ENCODE measurements around the gene EBF4.
A peak's percentile ranks its signal among the peaks of the same experiment; 100 is the strongest.

Gene EBF4

GRCh38 chr20:2653556-2654383 is 38.8 kb upstream of the EBF4 start:
- H3K27me3 ChIP-seq (replicated peaks; ENCODE audit: control insufficient read depth, insufficient read depth, low read length), result no peaks in the 10 kb centered on the region
- no peak for TF ChIP-seq CTCF (IDR thresholded peaks at IDR 0.05; ENCODE audit: insufficient read depth, low read length, poor library complexity, severe bottlenecking)
- DNase-seq (ENCODE audit: extremely low read depth, insufficient read length), result no peak
- H3K36me3 ChIP-seq (ENCODE audit: control insufficient read depth, insufficient read depth, low read length), result peaks cover 42% of the 10 kb centered on the region
- peak overlapping the region; percentile 99 for H3K4me3 ChIP-seq (replicated peaks; ENCODE audit: low read depth, low read length)

- Histone ChIP-seq H3K27me3 (replicated peaks; ENCODE audit: control insufficient read depth, insufficient read depth, low read length) (no peaks in the 10 kb centered on the region), H3K4me3 (replicated peaks; ENCODE audit: low read depth, low read length) (peak overlapping the region; percentile 99), H3K36me3 (ENCODE audit: control insufficient read depth, insufficient read depth, low read length) (peaks cover 44% of the 10 kb centered on the region)
- no peak for TF ChIP-seq CTCF (IDR thresholded peaks at IDR 0.05; ENCODE audit: insufficient read depth, low read length, poor library complexity, severe bottlenecking)
- DNase-seq (ENCODE audit: extremely low read depth, insufficient read length), result no peak
These were observed 38.2 kb upstream of the EBF4 start for GRCh38 chr20:2654384-2654822.

- DNase-seq (ENCODE audit: extremely low read depth, insufficient read length), result no peak
- H3K36me3 ChIP-seq (ENCODE audit: control insufficient read depth, insufficient read depth, low read length), result peaks cover 44% of the 10 kb centered on the region
- TF ChIP-seq CTCF (IDR thresholded peaks at IDR 0.05; ENCODE audit: insufficient read depth, low read length, poor library complexity, severe bottlenecking), result no peak
- H3K4me3 ChIP-seq (replicated peaks; ENCODE audit: low read depth, low read length), result peak overlapping the region; percentile 99
- H3K27me3 ChIP-seq (replicated peaks; ENCODE audit: control insufficient read depth, insufficient read depth, low read length), result no peaks in the 10 kb centered on the region
These were observed 37.7 kb upstream of the EBF4 start for GRCh38 chr20:2654831-2655230.

GRCh38 chr20:2655331-2656116 is 37.1 kb upstream of the EBF4 start:
- no peak for DNase-seq (ENCODE audit: extremely low read depth, insufficient read length)
- no peak for TF ChIP-seq CTCF (IDR thresholded peaks at IDR 0.05; ENCODE audit: insufficient read depth, low read length, poor library complexity, severe bottlenecking)
- Histone ChIP-seq H3K4me3 (replicated peaks; ENCODE audit: low read depth, low read length) (no peak overlapping the region; the same call in 1 of the 2 replicates), H3K27me3 (replicated peaks; ENCODE audit: control insufficient read depth, insufficient read depth, low read length) (no peaks in the 10 kb centered on the region), H3K36me3 (ENCODE audit: control insufficient read depth, insufficient read depth, low read length) (peaks cover 49% of the 10 kb centered on the region)

- Histone ChIP-seq H3K4me3 (replicated peaks; ENCODE audit: low read depth, low read length) (no peak overlapping the region), H3K36me3 (ENCODE audit: control insufficient read depth, insufficient read depth, low read length) (peaks cover 49% of the 10 kb centered on the region), H3K27me3 (replicated peaks; ENCODE audit: control insufficient read depth, insufficient read depth, low read length) (no peaks in the 10 kb centered on the region)
- no peak for TF ChIP-seq CTCF (IDR thresholded peaks at IDR 0.05; ENCODE audit: insufficient read depth, low read length, poor library complexity, severe bottlenecking)
- no peak for DNase-seq (ENCODE audit: extremely low read depth, insufficient read length)
These were observed 36.0 kb upstream of the EBF4 start for GRCh38 chr20:2656471-2657117.
